Fibroblast of skin of left biceps (primary cell): ENCODE measurements around the gene SLC35F4.
A peak's percentile ranks its signal among the peaks of the same experiment; 100 is the strongest.
"Not testable (repeated sequence)": the region's sequence is repeated elsewhere in the genome, so short reads cannot be mapped to it uniquely, and the experiment has no call there.

Source experiments
- DNase-seq, 2 experiments: peaks; one replicate each; pipeline ENCODE4 v3.0.0-alpha.2; 2013; ENCODE audit warnings: low read depth in 2 of 2

Gene SLC35F4

DNA sequence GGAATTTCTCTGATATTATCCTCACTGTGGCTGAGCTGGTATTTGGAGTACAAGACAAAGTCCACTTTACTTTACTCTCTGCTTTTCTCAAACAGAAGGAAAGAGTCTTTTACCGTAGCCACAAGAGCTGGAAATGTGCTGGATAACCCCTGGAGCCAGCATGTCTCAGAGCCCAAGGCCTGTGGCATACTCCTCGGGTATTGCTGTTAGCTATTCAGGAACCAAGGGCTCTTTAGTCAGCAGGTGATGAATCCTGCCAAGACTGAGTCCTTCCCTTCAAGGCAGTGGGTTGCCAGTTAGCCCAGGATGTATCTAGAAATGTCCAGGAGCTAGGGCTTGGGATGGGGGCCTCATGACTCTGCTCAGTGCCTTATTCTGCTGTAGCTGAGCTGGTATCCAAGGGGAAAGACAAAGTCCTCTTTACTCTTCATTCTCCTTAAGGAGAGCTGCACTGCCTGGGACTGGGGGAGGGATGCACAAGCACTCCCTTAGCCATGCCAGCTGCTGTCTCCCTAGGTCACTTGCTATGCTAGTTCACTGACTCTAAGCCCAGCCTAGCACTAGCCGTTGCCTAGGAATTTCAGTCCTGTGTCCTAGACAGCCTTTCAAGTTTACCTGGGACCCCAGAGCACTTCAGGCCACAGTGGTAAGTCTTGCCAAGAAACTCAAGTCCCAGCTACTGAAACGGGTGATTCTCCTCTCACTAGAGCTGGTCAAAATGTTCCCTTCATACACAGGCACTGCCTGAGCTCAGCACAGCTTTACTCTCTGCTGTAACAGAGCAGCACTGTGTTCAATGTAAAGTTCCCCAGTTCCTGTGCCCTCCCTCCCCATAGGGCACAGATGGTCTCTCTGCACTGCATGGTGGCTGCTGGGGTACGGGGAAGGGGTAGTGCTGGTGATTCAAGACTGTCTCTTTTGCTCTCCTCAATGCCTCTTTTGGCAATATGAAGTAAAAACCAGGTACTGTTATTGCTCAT lies 136.4 kb downstream of the SLC35F4 start:
- DNase-seq, result no peak

DNA sequence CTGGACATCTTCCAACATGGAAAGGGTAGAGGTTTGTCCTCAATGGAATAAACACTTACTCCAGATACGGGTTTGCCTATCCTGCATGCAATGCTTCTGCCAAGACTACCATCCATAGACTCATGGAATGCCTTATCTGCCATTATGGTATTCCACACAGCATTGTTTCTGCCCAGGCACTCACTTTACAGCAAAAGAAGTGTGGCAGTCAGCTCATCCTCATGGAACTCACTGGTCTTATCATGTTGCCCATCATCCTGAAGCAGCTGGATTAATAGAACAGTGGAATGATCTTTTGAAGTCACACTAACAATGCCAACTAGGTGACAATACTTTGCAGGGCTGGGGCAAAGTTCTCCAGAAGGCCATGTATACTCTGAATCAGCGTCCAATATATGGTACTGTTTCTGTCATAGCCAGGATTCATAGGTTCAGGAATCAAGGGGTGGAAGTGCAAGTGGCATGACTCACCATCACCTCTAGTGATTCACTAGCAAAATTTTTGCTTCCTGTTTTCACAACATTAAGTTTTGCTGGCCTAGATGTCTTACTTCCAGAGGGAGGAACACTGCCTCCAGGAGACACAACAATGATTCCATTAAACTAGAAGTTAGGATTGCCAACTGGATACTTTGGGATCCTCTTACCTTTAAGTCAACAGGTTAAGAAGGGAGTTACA lies 140.4 kb downstream of the SLC35F4 start:
- DNase-seq, result peak; percentile 13 to 15

DNA sequence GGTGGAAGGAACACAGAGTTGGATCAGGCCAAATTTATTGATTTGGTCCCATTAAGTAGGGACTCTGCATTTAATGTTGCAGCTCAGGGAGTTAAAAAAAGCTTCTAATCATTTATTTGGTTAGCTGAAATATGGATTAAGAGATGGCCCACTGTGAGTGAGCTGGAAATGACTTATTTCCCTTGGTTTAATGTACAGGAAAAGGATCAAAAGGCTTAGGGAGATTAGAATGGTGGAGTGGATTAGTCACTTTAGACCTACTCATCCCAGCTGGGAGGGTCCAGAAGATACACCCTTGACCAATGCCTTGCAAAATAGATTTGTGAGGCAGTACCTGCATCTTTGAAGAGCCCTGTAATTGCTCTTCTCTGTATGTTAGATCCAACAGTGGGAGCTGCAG lies 143.8 kb downstream of the SLC35F4 start:
- not testable (repeated sequence) for DNase-seq

DNA sequence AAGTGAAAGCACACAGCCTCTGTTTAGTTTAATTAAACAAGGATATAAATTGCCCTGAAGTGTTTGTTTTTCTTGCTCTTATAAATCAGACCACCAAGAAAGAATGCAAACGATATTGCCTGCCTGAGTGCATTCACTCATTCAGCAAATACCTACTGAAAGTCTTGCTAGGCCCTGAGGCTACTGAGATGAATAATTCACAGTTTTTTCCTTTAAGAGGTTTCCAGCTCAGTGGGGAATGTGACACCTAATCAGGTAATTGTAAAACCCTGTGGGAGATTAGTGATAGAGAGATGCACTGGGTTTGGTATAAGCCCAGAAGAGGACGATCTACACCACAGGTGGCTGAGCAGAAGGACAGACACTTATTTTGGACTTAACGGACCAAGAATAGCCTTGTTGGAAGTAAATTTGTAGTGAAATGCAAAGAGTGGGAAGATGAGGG lies 151.4 kb downstream of the SLC35F4 start:
- DNase-seq, result no peak

DNA sequence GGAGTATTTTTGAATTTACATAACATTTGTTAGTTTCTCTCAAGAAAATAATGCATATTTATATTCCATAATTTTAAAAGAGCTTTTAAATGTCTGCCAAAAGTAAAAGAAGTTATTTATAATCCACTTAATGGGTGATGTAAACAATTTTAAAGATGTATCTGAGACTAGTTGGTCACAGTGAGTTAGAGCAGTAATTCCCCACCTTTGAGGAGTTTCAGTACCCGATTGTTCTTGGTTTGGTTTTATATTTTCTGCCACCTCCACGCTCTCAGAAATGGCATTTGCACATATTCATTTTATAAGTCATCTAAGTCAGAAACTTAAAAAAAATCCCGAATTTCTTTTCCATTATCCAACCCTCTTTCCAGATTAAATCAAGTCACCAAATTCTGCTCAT lies 153.2 kb downstream of the SLC35F4 start:
- DNase-seq, result no peak

DNA sequence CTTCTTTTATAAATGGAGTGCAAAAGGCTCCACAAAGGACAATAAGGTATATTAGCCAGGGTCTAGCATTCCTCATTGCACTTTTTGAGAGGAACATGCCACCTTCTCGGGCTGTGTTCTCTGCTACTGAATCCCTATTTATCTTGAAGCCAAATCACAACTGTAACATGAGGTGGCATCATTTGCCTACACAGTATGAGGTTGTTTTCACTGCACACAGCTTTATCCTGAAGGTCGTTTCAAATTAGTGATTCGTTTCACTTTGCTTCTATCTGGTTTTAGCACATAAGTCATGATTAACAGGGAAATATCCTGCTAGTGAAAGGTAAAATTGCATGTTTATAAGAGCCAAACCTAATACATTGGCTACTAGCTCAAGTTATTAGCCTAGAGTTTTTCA lies 153.8 kb downstream of the SLC35F4 start:
- no peak for DNase-seq

DNA sequence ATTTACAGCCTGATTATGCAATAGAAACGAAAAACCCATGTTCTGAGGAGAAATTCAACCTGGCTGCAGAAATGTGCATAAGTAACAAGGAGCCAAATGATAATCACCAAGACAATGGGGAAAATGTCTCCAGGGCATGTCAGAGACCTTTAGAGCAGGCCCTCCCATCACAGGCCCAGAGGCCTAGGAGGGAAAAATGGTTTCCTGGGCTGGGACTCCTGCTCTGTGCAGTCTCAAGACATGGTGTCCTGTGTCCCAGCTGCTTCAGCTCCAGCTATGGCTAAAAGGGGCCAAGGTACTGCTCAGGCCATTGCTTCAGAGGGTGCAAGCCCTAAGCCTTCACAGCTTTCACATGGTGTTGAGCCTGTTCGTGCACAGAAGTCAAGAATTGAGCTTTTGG lies 156.0 kb downstream of the SLC35F4 start:
- no peak for DNase-seq

DNA sequence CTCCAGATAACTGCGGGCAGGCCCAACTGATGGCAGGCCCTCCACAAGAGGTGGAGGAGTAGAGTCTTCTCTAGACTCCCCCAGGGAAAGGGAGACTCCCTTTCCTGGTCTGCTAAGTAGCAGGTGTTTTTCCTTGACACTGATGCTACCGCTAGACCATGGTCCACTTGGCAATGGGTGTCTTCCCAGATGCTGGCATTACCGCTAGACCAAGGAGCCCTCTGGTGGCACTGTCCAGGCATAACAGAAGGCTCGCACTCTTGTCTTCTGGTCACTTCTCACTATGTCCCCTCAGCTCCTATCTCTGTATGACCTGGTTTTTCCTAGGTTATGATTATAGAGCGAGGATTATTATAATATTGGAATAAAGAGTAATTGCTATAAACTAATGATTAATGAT lies 156.8 kb downstream of the SLC35F4 start:
- not testable (repeated sequence) for DNase-seq

DNA sequence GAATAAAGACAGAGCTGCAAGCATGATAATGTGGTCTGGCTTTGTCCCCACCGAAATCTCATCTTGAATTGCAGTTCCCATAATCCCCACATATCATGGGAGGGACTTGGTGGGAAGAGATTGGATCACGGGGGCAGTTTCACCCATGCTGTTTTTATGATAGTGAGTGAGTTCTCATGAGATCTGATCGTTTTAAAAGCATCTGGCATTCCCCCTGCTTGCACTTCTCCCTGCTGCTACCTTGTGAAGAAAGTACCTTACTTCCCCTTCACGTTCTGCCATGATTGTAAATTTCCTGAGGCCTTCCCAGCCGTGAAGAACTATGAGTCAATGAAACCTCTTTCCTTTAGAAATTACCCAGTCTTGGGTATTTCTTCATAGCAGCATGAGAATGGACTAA lies 158.7 kb downstream of the SLC35F4 start:
- DNase-seq, result no peak

DNA sequence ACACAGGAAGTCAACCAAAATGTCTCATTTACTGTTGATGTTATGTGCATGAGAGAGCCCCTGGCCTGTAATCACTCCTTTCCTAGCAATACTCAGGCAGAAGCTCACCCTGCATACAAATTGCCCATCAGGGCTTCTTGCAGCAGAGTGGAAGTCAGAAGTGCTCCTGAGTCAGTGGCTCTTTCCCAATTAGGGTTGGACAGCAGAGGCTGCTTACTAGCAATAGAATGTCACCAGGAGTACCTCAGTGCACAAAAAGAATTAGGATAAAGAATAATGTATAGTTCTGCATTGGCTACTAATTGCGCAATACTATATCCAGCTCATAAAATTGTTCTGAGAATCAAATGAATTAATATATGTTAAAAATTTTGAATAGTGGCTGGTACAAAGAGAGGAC lies 161.1 kb downstream of the SLC35F4 start:
- DNase-seq, result no peak

DNA sequence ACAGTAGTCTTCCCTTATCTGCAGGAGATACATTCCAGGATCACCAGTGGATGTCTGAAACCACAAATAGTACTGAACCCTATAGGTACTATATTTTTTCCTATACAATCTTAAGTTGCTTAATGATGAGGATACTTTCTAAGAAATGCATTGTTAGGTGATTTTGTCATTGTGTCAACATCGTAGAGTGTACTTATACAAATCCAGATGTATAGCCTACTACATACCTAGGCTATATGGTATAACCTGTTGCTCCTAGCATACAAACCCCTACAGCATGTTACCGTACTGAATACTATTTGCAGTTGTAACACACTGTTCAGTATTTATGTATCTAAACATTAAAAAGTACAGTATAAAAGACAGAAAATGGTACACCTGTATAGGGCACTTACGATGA lies 165.9 kb downstream of the SLC35F4 start:
- DNase-seq, result no peak

DNA sequence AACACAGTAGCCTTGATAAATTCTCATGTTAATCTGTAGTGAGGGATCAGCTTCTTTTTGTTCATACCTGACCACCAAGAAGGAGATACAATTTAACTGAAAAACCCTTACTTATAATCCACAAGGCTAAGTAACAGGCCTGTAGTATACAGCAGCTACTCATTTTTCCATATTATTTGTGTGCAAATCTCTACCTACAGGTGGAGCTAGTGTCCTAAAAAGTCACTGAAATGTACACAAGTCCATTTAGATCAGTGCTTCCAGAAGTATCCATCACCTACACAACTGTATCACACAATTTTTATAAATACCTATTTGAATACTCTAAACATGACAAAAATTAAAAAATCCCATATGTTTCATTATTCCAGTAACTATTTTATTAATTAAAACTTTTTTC lies 173.2 kb downstream of the SLC35F4 start:
- peak; percentile 26 to 32 for DNase-seq

DNA sequence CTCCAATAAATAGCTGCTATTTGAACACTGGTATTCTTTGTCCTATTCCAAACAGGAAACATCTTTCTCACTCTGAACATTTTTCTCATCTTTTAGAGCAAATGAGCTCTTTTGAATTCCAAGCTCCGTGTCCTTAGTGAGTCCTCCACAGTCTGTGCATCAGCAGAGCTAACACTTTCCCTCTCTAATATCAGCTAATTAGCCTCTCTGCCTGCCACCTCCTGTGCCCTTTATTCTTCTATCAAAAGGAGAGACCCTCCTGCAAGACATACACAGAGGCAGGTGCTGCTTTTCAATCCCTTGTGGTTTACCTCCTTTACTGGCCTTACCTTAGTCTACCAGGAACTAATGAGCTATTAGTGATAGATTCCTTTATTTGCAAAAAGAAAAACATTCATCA lies 178.5 kb downstream of the SLC35F4 start:
- no peak for DNase-seq

DNA sequence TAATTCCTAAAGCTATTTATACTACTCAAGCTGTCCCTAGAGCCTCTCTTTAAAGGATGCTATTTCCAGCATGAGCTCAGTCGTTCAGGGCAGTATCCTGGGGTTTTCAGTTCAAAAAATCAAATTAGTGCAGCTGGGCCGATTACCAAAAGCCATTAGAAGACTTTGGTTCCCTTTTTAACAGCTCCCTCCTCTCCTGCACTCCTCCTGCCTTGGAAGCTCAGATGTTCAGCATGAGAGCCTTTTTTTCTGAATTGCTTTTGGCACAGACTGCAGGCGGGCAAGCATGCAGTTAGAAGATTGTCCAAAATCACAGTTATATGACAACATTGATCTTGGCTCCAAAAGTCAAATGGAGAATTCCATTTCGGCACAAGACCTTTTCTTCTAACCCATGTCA lies 179.6 kb downstream of the SLC35F4 start:
- DNase-seq, result no peak

DNA sequence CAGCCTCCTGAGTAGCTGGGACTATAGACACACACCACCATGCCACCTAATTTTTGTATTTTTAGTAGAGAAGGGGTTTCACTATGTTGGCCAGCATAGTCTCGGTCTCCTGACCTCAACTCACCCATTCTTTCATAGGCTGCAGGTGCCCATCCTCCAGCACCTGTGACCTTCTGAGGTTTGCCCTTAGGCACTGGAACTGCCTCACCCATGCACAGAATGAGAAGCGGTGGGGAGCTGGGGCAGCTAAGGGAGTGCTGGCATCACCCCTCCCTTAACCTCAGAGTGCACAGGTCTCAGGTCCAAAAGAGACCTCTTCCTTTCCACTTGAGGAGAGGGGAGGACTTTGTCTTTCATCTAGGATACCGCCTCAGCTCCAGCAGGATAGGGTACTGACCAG lies 194.9 kb downstream of the SLC35F4 start:
- DNase-seq, result no peak

DNA sequence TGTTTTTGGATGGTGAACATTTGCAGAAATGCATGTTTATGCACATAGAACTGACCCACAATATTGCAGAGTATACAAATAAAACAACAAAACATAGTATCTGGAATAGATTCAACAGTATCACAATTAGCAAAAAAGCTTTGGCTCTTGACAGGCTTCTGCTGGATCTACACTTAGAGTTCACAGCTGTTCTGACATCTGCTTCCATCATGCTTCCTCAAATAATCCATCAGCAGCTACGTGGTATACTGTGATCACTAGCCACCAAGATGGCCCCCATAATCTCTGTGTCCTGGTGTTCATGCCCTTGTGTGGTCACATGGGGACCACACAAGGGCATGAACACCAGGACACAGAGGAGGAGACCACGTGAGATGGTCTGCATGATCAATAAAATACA lies 205.7 kb downstream of the SLC35F4 start:
- no peak for DNase-seq

DNA sequence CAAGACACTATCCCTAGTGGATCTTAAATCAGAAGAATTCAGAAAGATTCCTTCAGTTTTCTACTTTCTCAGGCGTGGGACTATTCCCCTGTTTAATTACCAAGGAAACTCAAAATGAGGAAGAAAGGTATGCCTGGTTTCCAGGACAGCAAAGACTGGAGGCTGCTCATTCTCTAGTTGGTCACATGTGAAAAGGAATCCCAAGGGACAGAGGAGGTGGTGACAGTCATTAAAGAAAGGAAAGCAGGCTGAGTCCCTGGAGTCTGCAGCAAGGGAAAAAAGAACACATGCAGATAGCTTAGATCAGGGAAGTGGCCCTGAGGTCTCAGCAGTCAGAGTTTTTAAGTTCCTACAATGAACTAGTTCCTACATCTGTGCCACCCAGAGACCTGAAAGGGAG lies 206.8 kb downstream of the SLC35F4 start:
- no peak for DNase-seq

DNA sequence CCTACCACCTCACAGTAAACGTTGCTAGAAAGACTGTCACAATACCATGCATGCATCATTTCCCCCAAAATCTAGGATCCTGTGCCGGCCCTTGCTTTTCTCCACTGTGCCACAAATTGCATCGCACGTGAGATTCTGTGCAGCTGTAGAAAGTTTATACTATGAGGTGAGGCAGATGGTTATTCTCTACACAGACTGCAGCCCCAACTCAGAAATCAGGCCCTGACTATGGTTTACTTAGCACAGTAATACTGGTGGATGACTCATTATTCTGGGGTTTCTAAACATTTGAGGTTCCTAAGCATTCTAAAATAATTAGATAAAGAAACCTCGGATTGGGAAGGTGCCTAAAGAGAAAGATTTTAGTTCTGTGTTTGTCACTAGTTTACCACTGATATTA lies 208.4 kb downstream of the SLC35F4 start:
- peak in 1 of 2 experiments; percentile 4 for DNase-seq

DNA sequence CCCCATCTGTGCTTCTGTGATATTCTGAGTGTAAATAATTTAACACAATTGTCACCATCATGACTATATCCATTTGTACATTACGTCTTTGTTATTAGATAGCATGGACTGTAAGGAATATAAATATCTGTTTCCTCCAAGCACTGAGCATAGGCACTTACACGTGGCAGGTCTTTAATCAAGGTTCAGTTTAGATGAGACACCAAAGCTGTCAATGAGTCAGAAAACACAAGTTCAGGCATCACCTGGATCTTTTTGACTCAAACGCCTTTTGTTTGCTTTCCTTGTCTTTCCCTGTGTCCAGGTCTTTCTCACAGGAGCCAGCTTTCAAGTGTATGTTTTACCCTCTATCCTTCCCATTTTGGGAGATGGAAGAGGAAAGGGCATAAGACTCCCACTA lies 209.0 kb downstream of the SLC35F4 start:
- no peak for DNase-seq

DNA sequence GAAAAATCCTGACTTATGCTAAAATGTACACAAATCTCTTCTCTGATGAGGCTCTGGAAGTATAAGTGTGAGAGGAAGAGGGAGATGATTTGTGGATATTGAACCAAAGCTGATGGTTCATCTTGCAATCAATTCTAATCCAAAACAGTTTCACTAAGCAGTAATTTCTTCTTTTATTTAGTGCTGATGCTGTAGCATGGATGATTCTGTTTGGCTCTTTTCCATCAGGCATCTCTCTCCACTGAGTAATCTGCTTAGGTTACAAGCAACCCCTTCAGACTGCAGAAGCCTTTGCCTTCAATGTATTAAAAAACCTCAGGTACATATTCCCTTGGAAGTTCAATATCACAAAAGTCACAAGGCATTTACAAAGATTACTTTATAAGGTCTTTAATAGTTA lies 213.1 kb downstream of the SLC35F4 start:
- DNase-seq, result no peak

DNA sequence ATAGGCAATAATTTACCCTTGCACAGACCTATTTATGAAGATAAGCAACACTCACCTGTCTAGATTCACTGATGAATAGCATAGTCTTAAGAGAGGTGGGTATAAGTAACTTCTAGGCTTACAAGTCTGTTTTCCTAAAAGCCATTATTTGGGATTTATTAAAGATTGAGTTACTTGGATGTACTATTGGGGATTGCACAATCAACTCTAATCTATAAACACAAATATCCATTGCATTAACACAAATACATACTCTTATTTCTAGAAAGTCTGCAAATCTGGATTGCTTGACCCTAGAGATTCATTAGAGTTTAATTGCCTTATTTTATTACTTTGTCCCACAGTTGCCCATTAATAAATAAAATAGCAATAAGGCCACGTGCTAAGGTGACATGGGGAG lies 224.1 kb downstream of the SLC35F4 start:
- DNase-seq, result no peak

DNA sequence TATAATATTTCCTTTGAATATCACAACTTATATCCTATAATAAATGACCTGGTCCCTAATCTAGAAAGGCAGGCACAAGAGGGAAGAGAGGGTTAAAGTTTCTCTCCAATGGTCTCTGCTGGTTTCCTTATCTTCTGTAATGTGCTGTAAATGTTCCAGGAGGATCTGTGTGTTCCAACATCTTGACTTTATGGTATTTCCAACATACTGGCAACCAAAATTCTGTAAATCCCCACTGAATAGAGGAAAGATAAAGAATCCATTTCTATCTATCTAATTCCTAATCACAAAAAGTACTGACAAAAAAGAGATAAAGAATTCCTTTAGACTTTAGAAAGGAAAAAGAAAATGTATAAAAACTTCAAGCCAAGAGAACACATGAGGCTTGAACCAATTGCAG lies 225.9 kb downstream of the SLC35F4 start:
- no peak for DNase-seq

DNA sequence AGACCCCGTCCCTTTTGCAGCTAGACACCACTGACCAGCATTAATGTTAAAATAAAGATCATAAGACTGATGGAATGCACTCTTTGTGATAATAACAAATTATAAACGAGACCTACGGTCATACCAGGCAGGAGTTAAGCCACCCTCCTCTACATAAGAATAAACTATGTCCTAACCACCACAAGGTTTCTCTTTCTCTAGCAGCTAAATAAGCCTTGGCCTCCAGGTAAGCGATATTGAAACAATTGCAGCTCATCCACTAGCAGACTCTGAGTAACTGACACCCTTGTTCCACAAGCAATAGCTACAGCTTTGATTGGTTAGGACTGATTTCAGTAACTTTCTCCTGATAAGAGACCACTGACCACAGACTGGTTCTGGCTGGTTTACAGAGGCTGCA lies 228.0 kb downstream of the SLC35F4 start:
- no peak for DNase-seq
